ENCODE data around the gene STARD9. TPM values are rescaled to one million over a fixed set of nuclear protein-coding genes. Genes with fewer than 3 reads are reported as not detected.

Gene STARD9
- total RNA-seq, 1 donor from 2014 or later: 13.6 TPM

DNA sequence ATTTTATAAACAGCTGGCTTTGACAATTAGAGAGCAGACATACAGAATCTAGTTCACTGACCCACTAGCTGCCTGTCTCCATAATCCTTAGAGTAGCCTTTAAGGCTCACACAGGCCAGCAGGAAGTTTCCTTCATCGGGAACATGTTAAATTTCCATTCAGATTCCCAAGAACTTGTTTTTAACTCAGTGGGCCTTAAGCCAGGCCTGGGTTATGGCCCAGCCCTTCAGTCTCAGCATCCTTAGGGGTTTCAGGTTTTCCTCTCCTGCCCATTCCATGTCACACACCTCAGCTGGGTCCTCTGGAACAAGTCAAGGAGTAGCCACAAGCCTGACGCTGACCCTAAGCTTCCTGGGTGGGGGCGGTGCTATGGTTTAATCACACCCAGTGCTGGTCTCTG is 146.5 kb downstream of the STARD9 start:
- TF ChIP-seq, protein P1, sequence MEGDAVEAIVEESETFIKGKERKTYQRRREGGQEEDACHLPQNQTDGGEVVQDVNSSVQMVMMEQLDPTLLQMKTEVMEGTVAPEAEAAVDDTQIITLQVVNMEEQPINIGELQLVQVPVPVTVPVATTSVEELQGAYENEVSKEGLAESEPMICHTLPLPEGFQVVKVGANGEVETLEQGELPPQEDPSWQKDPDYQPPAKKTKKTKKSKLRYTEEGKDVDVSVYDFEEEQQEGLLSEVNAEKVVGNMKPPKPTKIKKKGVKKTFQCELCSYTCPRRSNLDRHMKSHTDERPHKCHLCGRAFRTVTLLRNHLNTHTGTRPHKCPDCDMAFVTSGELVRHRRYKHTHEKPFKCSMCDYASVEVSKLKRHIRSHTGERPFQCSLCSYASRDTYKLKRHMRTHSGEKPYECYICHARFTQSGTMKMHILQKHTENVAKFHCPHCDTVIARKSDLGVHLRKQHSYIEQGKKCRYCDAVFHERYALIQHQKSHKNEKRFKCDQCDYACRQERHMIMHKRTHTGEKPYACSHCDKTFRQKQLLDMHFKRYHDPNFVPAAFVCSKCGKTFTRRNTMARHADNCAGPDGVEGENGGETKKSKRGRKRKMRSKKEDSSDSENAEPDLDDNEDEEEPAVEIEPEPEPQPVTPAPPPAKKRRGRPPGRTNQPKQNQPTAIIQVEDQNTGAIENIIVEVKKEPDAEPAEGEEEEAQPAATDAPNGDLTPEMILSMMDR (IDR thresholded peaks at IDR 0.05): no peak
- Mint-ChIP-seq H3K36me3 (ENCODE audit: low read depth) (peaks cover 23% of the 10 kb centered on the region), H3K27ac (ENCODE audit: unreplicated experiment) (no peak overlapping the region), H3K27me3 (ENCODE audit: low read depth) (no peaks in the 10 kb centered on the region), H3K9me3 (ENCODE audit: low read depth) (no peaks in the 10 kb centered on the region), H3K4me1 (ENCODE audit: low read depth) (no peaks in the 10 kb centered on the region), H3K4me3 (ENCODE audit: unreplicated experiment) (no peak overlapping the region)
- no peak for DNase-seq (ENCODE audit: low spot score)

DNA sequence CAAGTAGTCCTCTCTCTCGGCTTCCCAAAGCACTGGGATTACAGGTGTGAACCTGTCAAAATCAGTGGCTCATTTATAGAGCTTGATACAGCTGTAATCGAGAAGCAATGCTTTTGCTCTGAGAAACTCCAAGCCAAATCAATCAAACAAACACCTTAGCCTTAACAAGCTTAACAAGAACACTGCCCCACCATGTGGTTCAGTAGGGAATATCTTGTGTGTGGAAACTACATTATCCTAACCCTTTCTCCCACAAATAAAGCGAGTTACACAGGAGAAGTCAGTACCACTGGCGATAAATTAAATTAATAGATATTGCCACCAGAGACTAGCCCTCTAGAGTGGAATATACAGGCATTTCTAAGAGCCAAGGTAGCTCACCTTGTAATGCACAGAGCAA is 147.7 kb downstream of the STARD9 start:
- DNase-seq (ENCODE audit: low spot score): no peak
- H3K36me3 Mint-ChIP-seq (ENCODE audit: low read depth): peaks cover 24% of the 10 kb centered on the region
- H3K27ac Mint-ChIP-seq (ENCODE audit: unreplicated experiment): no peak overlapping the region

DNA sequence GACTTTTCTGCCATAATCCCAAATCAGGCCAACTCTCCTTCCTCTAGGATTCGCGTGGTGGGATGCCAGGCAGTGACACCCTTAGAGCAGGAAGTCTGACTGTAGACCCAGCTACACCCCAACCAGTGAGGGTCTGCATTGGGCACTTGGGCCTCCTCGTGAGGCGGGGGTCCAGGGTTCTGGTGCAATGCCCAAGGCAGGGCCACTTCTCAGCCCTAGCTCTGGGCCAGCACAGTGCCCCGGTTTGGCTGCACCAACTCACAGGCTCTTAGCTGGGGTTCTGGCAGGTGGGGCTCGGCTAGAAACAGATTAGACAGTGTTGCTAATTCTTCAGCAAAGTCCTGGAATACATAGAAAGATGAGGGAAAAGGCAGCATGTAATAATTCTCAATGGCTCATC is 148.9 kb downstream of the STARD9 start:
- Mint-ChIP-seq H3K9me3 (ENCODE audit: low read depth) (no peaks in the 10 kb centered on the region), H3K4me1 (ENCODE audit: low read depth) (no peaks in the 10 kb centered on the region), H3K4me3 (ENCODE audit: unreplicated experiment) (no peak overlapping the region), H3K27ac (ENCODE audit: unreplicated experiment) (no peak overlapping the region), H3K27me3 (ENCODE audit: low read depth) (no peaks in the 10 kb centered on the region), H3K36me3 (ENCODE audit: low read depth) (peaks cover 21% of the 10 kb centered on the region)
- TF ChIP-seq, protein P1 (IDR thresholded peaks at IDR 0.05): no peak
- DNase-seq (ENCODE audit: low spot score): no peak

More for the DNA sequence above, 147.7 kb downstream of the STARD9 start:
- no peaks in the 10 kb centered on the region for H3K9me3 Mint-ChIP-seq (ENCODE audit: low read depth)
- no peak overlapping the region for H3K4me3 Mint-ChIP-seq (ENCODE audit: unreplicated experiment)
- no peaks in the 10 kb centered on the region for H3K27me3 Mint-ChIP-seq (ENCODE audit: low read depth)
- TF ChIP-seq, protein P1 (IDR thresholded peaks at IDR 0.05): peak; percentile 56
- H3K4me1 Mint-ChIP-seq (ENCODE audit: low read depth): no peaks in the 10 kb centered on the region

DNA sequence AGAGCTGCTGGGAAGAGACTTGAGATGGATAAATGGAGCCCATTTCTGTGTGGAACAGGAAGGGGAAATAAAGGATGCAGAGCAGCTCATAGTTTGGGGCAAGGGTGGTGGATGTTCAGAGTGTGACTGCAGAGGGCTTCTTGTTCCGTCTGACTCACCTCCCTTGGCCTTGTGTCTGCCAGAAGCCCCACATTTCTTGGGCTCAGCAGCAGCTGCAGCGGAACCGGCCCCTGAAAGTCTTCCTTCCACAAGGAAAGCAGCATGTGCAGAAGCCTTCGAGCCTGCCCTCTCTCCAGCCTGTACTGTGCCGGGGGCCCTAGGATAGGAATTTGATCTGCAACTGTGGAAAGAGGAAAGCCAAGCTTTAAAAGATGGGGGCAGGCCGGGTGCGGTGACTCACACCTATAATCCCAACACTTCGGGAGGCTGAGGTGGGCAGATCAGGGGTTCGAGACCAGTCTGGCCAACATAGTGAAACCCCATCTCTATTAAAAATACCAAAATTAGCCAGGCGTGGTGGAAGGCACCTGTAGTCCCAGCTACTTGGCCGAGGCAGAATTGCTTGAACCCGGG is 150.0 kb downstream of the STARD9 start:
- Mint-ChIP-seq H3K4me1 (ENCODE audit: low read depth) (no peaks in the 10 kb centered on the region), H3K27ac (ENCODE audit: unreplicated experiment) (peak overlapping the region; percentile 32), H3K36me3 (ENCODE audit: low read depth) (peaks cover 18% of the 10 kb centered on the region), H3K27me3 (ENCODE audit: low read depth) (no peaks in the 10 kb centered on the region), H3K4me3 (ENCODE audit: unreplicated experiment) (no peak overlapping the region), H3K9me3 (ENCODE audit: low read depth) (no peaks in the 10 kb centered on the region)
- DNase-seq (ENCODE audit: low spot score): no peak
- TF ChIP-seq, protein P1 (IDR thresholded peaks at IDR 0.05): no peak

DNA sequence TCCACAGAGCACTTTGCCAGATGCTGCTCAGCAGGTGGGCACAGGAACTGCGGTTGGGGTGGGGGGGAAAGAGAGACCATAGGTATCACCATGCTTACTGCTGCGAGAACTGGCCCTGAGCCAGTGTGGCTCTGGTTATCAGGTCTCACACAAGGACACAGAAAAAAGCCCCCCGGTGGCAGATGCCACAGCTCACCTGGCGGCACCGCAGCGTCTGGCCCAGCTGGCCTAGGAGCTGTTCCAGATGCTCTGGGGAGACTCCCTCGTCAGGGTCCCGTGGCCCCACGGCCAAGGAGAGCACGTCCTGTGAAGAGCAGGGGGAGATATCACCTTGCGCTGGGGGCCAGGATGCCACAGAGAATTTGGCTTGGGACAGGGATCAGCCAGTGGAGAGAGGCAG is 150.7 kb downstream of the STARD9 start:
- Mint-ChIP-seq H3K27ac (ENCODE audit: unreplicated experiment) (no peak overlapping the region), H3K4me3 (ENCODE audit: unreplicated experiment) (no peak overlapping the region), H3K4me1 (ENCODE audit: low read depth) (no peaks in the 10 kb centered on the region), H3K36me3 (ENCODE audit: low read depth) (peaks cover 19% of the 10 kb centered on the region), H3K9me3 (ENCODE audit: low read depth) (no peaks in the 10 kb centered on the region), H3K27me3 (ENCODE audit: low read depth) (no peaks in the 10 kb centered on the region)
- TF ChIP-seq, protein P1 (IDR thresholded peaks at IDR 0.05): no peak
- no peak for DNase-seq (ENCODE audit: low spot score)

Measured in chondrocyte (in vitro differentiated cells).